Suppressor macrophage (primary cell): ENCODE results near the gene GRIPAP1.

ENCODE experiments used
- DNase-seq, 4 experiments: peaks; one replicate each; pipeline ENCODE4 v3.0.0-alpha.2; 2020 to 2022

GRIPAP1 gene

DNA sequence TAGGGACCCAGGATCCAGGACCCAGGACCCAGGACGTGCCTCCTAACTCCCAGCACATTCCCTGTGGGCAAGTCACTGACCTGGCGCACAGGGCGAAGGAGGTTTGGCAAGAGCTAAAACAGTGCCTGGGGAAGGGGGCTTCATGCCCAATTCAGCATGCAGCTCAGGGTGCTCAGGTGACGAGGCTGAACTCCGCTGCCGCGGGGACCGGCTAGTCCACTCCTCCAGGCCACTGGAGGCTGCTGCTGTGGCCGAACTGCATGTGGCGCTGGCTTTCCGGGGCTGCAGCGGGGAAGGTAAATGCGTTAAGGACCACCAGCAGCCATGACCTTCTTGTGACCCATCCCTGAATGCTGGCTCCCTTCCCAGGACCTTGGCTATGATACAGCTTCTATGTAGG lies 78.3 kb downstream of the GRIPAP1 start:
- DNase-seq, result no peak
